MV-4-11 (cell line): ENCODE results near the gene FLVCR2.
"Not testable (repeated sequence)": the region's sequence is repeated elsewhere in the genome, so short reads cannot be mapped to it uniquely, and the experiment has no call there.

Experiments used
- DNase-seq: peaks from one replicate; lab custom pipeline; 2025; lab: John Stamatoyannopoulos, UW

Gene FLVCR2

DNA sequence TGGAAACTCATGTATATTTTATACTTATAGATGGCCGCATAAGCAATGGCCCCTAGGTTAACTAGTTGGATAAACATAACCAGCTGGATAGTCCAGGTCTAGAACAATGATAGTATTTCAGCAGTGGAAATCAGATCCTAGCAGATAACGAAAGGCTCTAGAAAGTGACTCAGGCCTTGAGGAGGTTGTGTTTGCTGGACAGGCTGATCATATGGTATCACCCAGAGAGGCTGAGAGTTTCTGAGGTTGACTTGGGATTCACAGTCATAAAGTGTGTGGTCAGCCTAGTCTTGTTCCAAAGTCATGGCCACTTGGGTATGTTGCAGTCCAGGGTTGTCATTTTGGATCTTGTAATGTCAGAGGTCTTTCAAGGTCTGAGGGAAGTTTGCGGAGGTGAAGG lies 16.8 kb downstream of the FLVCR2 start:
- DNase-seq = peak; percentile 20

- DNase-seq = peak; percentile 98
Measured at GRCh38 chr14:75597149-75597548, 18.7 kb downstream of the FLVCR2 start.

DNA sequence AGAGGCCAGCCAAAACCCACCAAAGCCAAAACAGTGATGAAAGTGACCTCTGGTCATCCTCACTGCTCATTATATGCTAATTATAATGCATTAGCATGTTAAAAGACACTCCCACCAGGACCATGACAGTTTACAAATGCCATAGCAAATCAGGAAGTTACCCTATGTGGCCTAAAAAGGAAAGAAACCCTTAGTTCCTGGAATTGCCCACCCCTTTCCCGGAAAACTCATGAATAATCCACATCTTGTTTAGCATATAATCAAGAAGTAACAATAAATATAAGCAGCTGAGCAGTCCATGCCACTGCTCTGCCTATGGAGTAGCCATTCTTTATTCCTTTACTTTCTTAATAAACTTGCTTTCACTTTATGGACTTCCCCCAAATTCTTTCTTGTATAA lies 21.7 kb downstream of the FLVCR2 start:
- peak; percentile 71 for DNase-seq

GRCh38 chr14:75601061-75601460 lies 22.6 kb downstream of the FLVCR2 start:
- not testable (repeated sequence) for DNase-seq

- peak; percentile 12 for DNase-seq
Measured at GRCh38 chr14:75602503-75602902, 24.1 kb downstream of the FLVCR2 start.

DNA sequence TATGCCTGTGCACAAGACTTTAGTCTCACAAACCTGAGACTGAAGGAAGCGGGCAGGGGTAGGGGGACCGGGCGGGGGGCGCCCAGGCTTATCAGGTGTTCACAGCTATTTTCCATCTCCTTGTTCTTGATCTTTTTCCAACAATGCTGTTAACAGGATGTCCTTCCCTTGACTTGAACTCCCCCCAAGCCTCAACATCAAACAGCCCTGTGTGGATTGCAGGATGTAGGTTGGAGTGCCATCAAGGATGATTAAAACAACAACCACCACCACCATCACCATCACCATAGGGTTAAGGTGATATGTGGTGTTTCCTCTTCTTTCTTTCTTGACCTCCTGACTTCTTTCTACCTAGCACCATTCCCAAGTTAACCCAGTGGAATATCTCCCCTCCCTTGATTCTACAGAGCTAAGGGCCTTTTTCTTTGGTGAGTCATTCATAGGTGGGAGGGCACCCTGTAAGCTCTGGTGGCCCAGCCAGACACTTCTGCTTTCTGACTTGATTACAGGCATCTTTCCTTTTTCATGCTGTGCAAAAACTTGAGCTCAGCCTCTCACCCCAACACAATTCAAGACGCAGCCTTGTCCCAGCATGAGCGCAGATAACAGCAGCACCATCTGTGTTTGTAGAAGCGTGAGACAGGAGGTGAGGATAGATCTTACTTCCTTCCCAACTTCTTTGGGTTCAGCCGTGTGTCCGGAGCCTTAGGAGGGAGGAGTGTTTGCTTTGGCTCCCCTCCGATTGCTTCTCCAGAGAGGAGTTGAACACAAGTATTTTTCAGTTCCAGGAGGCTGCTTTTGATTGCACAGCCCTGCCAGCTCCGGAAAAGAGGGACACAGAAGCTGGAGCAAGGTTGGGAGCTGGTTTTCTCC lies 26.8 kb downstream of the FLVCR2 start:
- DNase-seq = peak; percentile 87

DNA sequence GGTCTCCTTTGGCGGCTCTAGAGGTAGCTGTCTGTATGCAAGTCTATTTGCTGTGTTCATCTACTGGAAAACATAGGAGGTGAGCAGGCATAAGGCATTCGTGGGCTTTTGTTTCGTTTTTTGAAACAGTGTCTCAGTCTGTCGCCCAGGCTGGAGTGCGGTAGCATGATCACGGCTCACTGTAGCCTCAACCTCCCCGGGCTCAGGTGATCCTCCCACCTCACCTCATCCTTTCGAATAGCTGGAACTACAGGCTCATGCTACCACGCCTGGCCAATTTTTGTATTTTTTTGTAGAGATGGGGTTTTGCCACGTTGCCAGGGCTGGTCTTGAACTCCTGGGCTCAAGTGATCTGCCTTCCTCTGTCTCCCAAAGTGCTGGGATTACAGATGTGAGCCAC lies 27.5 kb downstream of the FLVCR2 start:
- DNase-seq = no peak

GRCh38 chr14:75607044-75607443 lies 28.6 kb downstream of the FLVCR2 start:
- DNase-seq = no peak

- DNase-seq = no peak
Measured at GRCh38 chr14:75607842-75608640, 29.6 kb downstream of the FLVCR2 start.

DNA sequence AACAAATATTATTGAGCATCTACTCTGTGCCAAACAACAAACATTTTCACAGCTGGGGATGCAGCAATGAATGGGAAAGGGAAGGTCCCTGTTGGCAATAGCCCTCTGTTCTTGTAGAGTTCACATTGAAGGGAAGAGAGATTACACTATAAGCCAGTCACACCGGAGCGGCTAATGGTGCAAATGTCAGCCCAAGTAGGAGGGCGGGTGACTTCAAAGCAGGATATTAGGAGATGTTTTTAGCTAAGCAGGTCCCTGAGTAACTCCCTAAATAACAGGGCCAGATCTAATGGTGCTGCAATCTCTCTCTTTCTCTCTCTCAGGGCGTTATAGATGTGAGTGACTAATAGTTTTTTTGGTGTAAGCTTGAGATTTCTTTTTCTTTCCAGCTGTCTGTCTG lies 30.7 kb downstream of the FLVCR2 start:
- DNase-seq = no peak

DNA sequence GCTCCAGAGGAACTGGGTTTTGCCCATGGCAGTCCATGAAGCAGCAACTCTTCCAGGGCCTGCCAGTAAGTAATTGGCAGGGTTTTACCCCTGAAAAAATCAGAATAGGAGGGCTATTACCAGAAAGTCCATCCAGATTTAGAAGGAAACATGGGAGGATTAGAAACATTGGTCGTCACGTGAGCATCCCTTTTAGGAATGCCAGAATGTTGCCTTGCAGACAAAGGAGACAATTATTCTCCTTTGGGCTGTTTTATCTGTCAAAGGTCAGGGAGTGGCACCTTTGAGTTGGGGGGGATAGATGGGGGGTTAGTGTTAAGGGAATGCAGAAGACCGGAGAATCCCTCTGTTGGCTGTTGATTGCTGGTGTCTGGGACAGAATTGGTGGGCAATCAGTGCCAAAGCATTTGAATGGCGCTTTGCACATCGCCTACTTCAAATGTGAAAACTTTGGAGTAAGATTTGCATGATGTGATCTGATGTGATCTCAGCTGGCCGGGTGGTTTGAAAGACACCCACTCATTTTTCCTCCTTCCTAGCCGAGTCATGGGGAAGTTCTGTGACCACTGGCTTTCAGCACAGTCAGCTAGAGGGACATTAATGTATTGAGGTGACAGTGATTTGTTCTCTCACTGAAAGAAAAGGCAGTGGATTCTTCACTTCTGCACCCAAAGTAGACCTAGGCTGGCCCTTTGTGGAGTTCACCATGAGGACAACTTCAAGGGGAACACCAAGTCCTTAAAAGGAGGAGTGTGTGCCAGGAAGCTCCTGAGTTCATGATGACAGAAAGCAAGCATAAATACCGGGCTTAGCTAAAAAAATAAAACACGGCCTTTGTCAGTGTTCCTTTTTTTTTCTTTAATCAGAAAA lies 31.4 kb downstream of the FLVCR2 start:
- DNase-seq = peak; percentile 38

GRCh38 chr14:75610834-75611233 lies 32.4 kb downstream of the FLVCR2 start:
- DNase-seq = no peak

DNA sequence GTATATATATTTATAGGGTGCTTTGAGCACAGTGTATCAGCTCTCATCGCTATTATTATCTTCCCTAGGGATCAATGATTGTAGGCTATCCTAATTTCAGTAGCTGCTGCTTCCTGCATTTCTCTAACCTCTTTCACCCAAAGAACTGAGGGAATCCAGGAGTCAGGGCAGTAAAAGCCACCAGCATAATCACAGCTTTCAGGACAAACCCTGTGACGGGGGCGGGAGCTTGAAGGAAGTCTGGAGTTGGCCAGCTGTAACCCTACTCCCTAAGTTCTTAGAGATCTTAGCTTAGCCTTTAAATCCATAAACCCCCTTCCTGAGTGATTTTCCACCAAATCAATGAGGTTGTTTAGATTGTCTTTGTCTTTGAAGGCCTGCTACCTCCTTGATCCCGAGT lies 33.7 kb downstream of the FLVCR2 start:
- DNase-seq = no peak

GRCh38 chr14:75614179-75614578 lies 35.8 kb downstream of the FLVCR2 start:
- DNase-seq = peak; percentile 83

DNA sequence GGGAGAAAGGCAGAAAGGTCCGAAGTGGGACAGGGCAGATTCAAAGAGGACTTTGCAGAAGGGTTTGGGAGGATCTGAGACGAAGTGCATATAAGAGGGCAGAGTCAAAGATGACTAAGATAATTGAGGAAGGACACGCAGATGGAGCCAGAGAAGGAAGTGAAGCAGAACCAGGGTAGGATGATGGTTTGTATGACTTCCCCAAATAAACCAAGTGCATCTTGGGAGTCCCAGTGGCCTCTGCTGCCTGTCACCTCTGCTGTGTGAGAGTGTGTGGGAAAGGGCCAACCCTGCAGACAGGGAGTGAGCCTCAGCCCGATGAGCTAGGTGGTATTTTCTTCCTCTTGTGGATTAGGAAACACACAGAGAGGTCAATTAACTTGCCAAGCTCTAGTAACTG lies 36.8 kb downstream of the FLVCR2 start:
- DNase-seq = peak; percentile 98

DNA sequence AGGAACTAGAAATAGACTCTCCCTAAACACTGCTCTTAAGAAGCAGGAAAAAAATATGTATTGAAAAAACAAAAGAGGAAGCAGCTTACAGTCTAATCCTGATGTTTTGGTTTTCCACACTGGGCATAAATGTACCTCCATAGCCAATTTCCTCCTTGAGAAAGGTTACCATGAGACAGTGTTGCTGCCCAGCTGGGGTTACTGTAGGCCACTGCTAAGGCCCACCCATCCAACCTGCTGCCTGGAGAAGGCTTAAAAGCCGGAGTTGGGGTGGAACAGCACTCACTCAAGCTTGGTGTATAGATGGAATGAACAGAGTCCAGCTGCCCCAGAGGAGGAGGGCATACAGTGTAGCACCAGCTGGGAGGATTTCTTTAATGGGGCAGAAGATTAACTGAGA lies 41.1 kb downstream of the FLVCR2 start:
- DNase-seq = peak; percentile 81

DNA sequence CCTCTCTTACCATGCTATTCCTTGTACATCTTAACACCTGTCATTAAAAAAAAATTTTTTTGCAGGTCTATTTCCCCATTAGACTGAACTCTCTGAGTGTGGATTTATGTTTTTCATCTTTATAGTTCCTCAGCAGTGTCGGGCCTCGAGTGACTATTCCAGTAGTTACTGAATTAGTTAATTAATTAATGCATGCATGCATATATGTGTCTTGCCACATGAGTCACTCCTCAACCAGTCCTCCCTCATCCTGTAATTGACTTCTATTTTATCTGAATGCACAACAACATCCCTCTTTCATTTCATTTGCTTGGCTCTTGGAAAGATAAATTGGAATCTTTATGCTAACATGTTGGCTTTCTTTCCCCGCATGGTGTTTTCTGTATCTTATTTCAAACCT lies 46.6 kb downstream of the FLVCR2 start:
- no peak for DNase-seq

DNA sequence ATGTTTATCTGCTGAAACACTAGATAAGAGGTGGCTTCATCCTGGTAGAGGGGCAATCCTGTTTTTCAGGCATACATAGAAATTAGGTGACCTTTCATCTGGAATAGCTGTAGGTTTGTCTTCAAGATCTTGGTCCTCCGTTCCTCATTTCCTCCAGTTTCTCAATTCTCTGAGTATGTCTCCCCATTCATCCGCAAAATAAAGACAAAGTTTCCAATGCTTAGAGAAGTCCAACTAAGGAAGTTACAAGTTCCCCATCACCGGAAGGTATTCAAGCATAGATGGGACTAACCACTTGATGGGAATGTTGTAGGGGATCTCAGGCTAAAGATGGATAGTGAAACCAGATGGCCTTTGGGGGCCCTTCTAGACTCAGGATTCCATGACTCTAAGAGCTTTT lies 48.0 kb downstream of the FLVCR2 start:
- DNase-seq = no peak

DNA sequence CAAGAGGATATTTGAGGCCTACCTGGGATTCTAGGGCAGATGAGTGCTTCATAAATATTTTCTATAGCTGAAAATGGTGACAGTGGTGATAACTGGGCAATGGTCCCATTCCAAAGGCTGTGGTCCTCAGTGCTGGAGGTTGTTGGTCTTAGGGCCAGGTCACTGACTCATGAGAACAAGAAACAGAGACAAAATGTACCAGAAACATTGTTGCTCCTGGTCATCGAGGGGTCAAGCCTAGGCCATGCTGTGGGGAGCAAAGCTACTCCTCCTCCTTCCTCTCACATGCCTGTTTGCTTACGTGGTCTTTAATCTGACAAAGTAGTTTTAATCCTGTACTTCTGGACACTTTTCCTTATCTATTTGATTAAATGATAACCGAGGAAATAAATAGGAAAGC lies 48.4 kb downstream of the FLVCR2 start:
- no peak for DNase-seq

DNA sequence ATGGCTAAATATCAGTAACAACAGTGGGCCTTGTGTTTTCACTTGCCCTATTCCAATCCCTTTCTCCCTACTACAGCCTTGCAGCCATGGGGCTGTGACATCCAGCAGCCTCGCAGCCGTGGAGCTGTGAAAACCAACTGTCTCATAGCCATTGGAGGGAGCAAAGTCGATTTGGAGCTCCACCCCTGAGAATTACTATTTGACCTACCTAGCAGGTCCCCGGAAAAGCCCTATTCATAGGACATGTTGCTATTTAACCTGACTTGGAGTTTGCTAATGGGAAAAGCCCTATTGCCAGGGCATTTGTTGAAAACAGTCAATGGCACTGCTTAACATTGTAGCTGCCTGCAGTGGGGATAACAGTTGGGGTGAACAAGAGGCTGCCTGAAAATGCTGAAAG lies 49.0 kb downstream of the FLVCR2 start:
- no peak for DNase-seq

DNA sequence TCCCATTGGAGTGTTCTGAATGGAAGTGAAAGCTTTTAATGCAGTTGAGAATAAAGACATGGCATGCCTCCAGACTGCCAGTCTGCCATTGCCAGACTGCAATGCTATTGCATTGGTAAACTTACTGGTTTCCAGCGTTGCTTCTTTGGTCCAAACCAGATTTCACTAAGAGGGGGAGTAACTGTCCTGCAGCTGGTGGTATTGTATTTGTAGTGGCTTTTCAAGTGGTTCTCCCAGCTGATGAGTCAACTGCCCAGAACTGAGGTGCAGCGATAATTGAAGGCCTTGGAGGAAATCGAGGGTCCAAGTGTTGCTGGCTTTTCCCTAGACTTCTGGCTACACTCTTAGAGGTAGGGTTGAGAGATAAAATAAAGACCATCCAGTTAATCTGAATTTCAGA lies 50.4 kb downstream of the FLVCR2 start:
- DNase-seq = peak; percentile 15
